ENCODE results near the gene MAP4K4. TPM values are rescaled to one million over a fixed set of nuclear protein-coding genes. Genes with fewer than 3 reads are reported as not detected.

The MAP4K4 gene
- total and polyA plus RNA-seq, 8 donors, result 9.7 to 38.7 (median 15.3) TPM

DNA sequence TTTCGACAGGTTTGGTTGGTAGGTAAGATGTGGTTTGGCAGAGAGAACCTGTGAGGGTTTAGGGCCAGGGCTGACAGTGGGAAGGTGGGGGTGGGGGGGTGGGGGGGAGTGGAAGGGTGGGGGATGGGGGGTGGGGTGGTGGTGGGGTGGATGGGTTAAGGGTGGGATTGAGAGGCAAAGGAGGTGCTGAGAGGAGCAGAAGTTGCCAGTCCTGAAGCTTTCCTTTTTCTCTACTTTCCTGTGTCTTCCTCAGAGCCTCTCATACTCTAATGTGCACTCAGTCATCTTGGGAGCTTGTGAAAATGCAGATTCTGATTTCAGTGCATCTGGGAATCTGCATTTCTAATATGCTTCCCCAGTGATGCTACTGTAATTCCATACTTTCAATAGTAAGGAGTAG lies 21.0 kb downstream of the MAP4K4 start:
- H3K27ac ChIP-seq, result no peak overlapping the region
- intact Hi-C loops (cut with DNase I), result loop anchor here in 1 of 3 donors (10.0 kb wide), 1 partner anchor 106 kb away; no protein-coding TSS in a partner anchor
- whole genome bisulfite sequencing, 2 donors, result 77 to 83% methylated on average over 1 of the region's 1 CpG
- TF ChIP-seq, protein P1, sequence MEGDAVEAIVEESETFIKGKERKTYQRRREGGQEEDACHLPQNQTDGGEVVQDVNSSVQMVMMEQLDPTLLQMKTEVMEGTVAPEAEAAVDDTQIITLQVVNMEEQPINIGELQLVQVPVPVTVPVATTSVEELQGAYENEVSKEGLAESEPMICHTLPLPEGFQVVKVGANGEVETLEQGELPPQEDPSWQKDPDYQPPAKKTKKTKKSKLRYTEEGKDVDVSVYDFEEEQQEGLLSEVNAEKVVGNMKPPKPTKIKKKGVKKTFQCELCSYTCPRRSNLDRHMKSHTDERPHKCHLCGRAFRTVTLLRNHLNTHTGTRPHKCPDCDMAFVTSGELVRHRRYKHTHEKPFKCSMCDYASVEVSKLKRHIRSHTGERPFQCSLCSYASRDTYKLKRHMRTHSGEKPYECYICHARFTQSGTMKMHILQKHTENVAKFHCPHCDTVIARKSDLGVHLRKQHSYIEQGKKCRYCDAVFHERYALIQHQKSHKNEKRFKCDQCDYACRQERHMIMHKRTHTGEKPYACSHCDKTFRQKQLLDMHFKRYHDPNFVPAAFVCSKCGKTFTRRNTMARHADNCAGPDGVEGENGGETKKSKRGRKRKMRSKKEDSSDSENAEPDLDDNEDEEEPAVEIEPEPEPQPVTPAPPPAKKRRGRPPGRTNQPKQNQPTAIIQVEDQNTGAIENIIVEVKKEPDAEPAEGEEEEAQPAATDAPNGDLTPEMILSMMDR (IDR thresholded peaks at IDR 0.05), result no peak
- ATAC-seq (no peak), FAIRE-seq (no peak), DNase-seq (no peak)
- peaks cover 0 to 5% (median 4%) of the 10 kb centered on the region in 3 donors for H3K4me1 ChIP-seq
- H3K27me3 ChIP-seq, result no peaks in the 10 kb centered on the region
- H3K9me3 ChIP-seq, result no peaks in the 10 kb centered on the region
- H3K36me3 ChIP-seq, result no peaks in the 10 kb centered on the region
- no peak overlapping the region for H3K4me3 ChIP-seq

DNA sequence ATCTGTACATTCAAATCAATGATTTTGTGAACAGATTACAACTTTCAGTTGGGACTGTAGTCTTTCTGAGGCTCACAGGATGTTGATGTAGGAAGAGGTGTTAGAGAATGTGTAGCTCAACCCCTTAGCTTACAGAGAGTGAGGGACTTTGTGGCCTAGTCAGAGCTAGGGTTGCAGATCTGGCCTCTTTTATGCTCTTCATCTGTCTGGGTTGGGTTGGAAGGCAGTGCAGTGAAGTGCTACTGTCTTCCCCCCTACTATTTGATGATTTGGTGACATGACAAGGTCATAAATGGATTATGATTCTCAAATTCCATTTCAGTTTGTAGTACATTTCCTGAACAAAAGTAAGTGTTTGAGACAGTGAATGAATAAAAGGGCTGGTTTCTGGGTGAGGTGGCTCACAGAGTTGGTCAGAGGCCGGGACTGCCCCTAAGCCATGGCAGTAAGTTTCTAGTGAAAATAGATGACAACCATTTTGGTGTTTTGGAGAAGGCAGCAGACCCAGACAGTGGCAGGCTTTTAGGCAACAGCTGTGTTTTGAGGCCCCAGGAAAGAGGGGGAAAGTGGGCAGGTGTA lies 21.6 kb downstream of the MAP4K4 start:
- intact Hi-C loops (cut with DNase I), result loop anchor here in 1 of 3 donors (10.0 kb wide), 1 partner anchor 106 kb away; no protein-coding TSS in a partner anchor
- peaks cover 0 to 4% (median 2%) of the 10 kb centered on the region in 3 donors for H3K4me1 ChIP-seq
- no peak for ATAC-seq
- no peak for DNase-seq
- no peaks in the 10 kb centered on the region for H3K9me3 ChIP-seq
- 88 to 96% methylated on average over 1 of the region's 1 CpG for WGBS, 2 donors
- H3K27ac ChIP-seq, result no peak overlapping the region
- no peaks in the 10 kb centered on the region for H3K27me3 ChIP-seq
- no peak for FAIRE-seq
- H3K4me3 ChIP-seq, result no peak overlapping the region
- TF ChIP-seq, protein P1 (IDR thresholded peaks at IDR 0.05), result no peak
- H3K36me3 ChIP-seq, result no peaks in the 10 kb centered on the region

DNA sequence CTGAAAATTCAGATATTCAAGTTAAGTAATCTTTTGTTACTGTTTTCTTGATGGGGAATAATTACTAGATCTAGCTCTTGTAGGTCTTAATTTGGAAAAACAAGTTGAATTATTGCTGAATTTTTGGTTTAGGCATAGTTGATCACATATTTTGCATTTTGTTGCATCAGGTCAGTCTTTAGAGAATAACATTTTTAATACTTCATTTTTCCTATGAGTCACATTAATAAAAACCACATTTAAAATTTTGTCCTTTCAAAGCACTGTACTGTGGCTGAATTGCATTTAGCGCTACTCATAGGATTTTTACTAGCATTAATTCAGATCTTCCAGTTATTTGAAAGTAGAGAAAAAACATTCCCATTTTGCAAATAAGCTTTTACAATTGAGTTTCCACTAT lies 23.2 kb downstream of the MAP4K4 start:
- Histone ChIP-seq H3K4me1 (no peaks in the 10 kb centered on the region), H3K36me3 (no peaks in the 10 kb centered on the region), H3K27me3 (no peaks in the 10 kb centered on the region), H3K27ac (no peak overlapping the region), H3K4me3 (no peak overlapping the region), H3K9me3 (no peaks in the 10 kb centered on the region)
- ATAC-seq (no peak), FAIRE-seq (no peak), DNase-seq (no peak)
- TF ChIP-seq, protein P1 (IDR thresholded peaks at IDR 0.05), result no peak
- intact Hi-C loops (cut with DNase I), result no loop called here
- WGBS, 2 donors, result 96% methylated on average over 1 of the region's 1 CpG

DNA sequence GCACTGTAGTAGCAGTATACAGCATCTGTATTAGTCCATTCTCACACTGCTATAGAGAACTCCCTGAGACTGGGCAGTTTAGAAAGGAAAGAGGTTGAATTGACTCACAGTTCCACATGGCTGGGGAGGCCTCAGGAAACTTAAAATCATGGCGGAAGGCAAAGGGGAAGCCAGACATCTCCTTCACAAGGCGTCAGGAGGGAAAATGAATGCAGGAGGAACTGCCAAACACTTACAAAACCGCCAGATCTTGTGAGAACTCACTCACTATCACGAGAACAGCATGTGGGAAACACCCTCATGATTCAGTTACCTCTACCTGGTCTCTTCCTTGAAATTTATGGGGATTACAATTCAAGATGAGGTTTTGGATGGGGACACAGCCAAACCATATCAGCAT lies 25.4 kb downstream of the MAP4K4 start:
- no peak overlapping the region for H3K4me3 ChIP-seq
- no peaks in the 10 kb centered on the region for H3K4me1 ChIP-seq
- no peak for FAIRE-seq
- WGBS, 2 donors, result 86 to 89% methylated on average over 4 of the region's 4 CpGs
- no peak for ATAC-seq
- intact Hi-C loops (cut with DNase I), result no loop called here
- TF ChIP-seq, protein P1 (IDR thresholded peaks at IDR 0.05), result no peak
- H3K27me3 ChIP-seq, result no peaks in the 10 kb centered on the region
- no peak for DNase-seq
- H3K9me3 ChIP-seq, result no peaks in the 10 kb centered on the region
- no peak overlapping the region for H3K27ac ChIP-seq
- no peaks in the 10 kb centered on the region for H3K36me3 ChIP-seq

DNA sequence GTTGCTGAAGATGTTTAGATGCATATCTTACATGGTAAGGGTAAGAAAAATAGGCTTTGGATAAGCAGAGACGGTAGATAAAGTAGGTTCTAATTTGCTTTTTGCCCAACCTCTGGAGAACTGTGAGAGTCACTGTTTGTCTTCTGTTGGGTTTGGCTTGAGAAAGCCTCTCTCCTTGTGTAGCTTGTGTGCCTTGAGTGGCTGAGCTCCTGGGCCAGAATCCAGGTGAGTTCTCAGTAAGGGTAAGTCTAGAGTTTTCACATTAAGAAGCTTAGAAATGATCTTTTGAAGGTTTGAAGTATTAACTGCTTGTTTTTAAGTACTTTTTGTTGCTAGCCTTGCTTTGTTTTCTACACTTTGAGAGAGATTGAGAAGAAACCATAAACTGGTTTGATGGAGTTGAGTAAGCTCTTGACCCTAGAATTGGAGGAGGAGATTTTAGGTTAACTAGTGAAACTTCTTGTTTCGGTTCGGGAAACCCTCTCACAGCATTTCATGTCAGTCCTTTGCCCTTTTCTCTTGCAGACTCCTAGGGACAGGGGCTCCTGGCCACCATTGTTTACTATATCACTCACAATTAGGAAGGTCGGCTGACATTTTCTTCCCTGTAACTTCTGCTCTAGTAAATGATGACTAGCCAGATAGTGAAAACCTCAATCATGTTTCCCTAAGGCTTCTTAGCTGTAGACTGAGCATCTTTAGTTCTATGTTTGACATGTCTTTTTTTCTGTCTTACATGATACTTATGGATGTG lies 26.0 kb downstream of the MAP4K4 start:
- intact Hi-C loops (cut with DNase I), result no loop called here
- ATAC-seq, result peak in 1 of 4 donors; percentile 56
- TF ChIP-seq, protein P1 (IDR thresholded peaks at IDR 0.05), result no peak
- H3K27me3 ChIP-seq, result no peaks in the 10 kb centered on the region
- WGBS, 2 donors, result 81 to 85% methylated on average over 4 of the region's 4 CpGs
- no peaks in the 10 kb centered on the region for H3K9me3 ChIP-seq
- no peaks in the 10 kb centered on the region for H3K36me3 ChIP-seq
- H3K4me1 ChIP-seq, result no peaks in the 10 kb centered on the region
- no peak overlapping the region for H3K4me3 ChIP-seq
- no peak for DNase-seq
- H3K27ac ChIP-seq, result no peak overlapping the region
- no peak for FAIRE-seq

Data from pancreas (tissue), 10 donors.